HG03025 (cell line): ENCODE measurements around the gene RFX4.

Source experiments
- ATAC-seq: cut with Tn5 transposase; IDR thresholded peaks from one replicate; pipeline ENCODE4 v1.9.1; 2021; ENCODE audit warnings: mild to moderate bottlenecking, moderate library complexity; ENCODE audit not compliant: unreplicated experiment, low FRiP score

Gene RFX4

GRCh38 chr12:106645074-106645421 is 62.2 kb downstream of the RFX4 start:
- no peak for ATAC-seq

GRCh38 chr12:106645465-106646330 is 62.9 kb downstream of the RFX4 start:
- ATAC-seq: no peak

GRCh38 chr12:106646472-106646871 is 63.7 kb downstream of the RFX4 start:
- ATAC-seq: no peak

GRCh38 chr12:106647793-106648514 is 65.2 kb downstream of the RFX4 start:
- ATAC-seq: no peak

DNA sequence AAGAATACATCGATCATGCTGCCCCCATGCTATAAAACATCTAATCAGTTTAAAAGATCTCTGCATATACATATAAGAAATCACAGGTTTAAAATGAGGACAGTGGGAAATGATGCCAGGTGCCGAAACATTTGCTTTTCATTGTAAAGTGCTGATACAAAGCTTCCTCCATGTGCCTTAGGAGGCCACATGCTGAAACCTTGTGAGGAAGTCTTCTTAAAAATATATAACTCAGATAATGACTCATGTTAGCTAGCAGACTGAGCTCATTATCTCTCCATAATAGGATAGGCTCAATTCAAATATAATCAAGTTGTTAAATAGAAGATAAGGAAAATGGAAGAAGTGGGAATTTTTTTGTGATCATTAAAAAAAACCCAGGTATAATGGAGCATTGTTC is 65.9 kb downstream of the RFX4 start:
- no peak for ATAC-seq

- ATAC-seq: no peak
Measured at GRCh38 chr12:106651552-106651951, 68.7 kb downstream of the RFX4 start.

DNA sequence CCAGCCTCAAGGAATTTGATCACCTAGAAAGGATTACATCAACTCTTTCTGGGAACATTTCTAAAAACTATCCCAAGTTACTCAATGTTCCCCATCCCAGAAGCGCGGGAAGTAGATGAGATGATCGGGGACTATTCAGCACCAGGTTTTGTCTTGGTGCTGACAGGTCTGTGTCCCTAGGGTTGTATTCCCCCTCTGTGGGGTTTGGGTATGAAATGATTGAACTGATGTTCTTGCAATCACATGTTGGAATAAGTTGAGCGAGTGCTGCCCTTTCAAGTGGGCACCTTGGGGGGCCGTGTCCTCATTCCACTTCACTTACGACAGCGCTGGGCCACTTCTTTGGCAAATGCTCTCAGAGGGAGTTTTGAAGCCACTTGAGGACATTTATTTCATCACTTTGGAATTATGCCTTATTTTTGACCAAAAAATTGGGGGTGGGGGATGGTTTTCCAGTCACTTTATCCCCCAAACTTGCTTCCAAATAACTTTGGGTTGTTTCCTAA is 69.8 kb downstream of the RFX4 start:
- no peak for ATAC-seq

GRCh38 chr12:106655577-106655976 is 72.8 kb downstream of the RFX4 start:
- ATAC-seq: no peak

GRCh38 chr12:106657488-106657887 is 74.7 kb downstream of the RFX4 start:
- no peak for ATAC-seq

GRCh38 chr12:106663385-106663784 is 80.6 kb downstream of the RFX4 start:
- no peak for ATAC-seq

GRCh38 chr12:106669216-106669615 is 86.4 kb downstream of the RFX4 start:
- no peak for ATAC-seq

DNA sequence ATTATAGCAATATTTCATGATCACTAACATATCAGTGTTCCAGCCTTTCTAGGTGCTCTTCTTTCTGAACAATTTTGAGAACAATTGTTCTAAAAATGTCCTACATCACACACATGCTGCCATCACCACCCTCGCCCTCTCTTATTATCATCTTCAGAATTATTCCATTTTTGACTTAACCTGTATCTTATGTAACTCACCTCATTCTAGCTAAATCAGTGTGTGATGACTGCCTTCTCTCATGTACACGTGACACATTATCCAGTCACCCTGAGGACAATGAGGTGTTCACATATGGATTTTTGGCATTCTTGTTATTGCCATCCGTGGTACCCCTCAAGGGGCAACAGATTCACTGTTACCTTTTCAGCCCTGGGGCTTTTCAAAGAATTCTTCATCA is 87.3 kb downstream of the RFX4 start:
- no peak for ATAC-seq

GRCh38 chr12:106671840-106672239 is 89.0 kb downstream of the RFX4 start:
- no peak for ATAC-seq

DNA sequence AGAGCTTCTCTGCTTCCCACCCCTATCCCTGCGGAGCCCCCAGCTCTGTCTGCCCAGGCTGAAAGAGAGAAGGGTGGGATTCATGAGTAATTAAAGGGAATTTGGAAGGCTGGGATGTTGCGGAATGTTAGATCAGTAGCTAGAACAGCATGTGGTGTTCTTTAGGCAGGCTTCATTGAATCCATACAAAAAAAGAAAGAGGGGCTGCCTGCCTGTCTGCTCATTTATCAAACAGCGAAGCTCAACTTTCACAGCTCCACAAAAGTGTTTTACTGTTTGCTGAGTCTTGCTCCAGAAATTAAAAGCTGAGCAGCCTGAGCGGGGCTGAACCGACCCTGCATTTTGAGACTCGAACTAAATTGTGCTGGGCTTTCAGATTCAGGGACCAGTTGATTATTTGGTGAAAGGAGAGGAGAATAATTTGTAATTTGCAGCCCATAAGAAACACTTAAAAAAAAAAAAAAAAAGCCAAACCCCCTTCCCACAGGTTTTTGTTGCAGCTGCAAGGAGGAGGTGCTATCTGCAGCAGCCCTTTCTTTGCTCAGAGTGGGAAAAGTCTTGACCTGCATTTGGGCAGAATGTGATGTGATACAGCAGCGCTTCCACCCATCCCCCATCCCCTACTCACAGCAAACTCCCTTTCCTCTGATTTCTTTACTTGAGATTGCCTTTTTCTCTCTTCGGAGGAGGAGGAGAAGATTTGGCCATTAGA is 89.7 kb downstream of the RFX4 start:
- ATAC-seq: no peak

DNA sequence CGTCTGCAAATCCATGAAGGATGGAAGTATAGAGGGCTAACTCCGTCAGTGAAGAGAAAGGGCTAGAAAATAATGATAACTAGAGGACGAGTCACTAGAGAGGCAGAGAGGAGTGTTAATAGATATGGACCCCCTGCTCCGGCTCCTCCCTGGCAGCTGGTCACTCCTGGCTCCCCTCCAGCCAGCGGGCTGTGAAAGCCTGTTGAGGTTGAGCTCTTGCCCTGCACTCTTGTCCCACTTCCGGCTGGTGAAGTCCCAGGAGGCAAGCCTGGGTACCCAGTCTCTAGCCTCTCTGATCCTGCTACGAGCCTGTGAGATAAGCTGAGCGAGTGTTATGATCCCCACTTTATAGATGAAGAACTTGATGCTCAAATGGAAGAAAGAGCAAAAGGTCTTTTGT is 90.3 kb downstream of the RFX4 start:
- no peak for ATAC-seq

GRCh38 chr12:106675651-106676435 is 93.0 kb downstream of the RFX4 start:
- no peak for ATAC-seq

DNA sequence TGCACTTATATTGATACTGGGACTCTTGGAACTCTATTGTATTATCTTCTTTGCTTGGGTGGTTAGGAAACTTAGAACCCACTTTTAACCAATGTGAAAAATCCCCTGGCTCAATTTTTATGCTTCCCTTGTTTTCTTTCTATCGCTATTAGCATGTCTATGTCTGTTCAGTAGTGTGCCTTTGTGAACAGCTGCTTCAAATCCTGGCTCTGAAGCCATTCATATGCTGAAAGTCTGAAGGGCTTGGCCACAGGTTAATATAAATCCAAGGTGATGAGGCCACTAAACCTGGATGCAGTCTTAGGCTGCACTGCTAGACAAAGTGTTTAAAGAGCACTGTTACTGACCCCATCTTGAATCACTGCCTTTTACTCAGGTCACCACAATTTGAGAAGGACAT is 96.8 kb downstream of the RFX4 start:
- ATAC-seq: no peak

- no peak for ATAC-seq
Measured at GRCh38 chr12:106680280-106680679, 97.5 kb downstream of the RFX4 start.

GRCh38 chr12:106681210-106681609 is 98.4 kb downstream of the RFX4 start:
- no peak for ATAC-seq

DNA sequence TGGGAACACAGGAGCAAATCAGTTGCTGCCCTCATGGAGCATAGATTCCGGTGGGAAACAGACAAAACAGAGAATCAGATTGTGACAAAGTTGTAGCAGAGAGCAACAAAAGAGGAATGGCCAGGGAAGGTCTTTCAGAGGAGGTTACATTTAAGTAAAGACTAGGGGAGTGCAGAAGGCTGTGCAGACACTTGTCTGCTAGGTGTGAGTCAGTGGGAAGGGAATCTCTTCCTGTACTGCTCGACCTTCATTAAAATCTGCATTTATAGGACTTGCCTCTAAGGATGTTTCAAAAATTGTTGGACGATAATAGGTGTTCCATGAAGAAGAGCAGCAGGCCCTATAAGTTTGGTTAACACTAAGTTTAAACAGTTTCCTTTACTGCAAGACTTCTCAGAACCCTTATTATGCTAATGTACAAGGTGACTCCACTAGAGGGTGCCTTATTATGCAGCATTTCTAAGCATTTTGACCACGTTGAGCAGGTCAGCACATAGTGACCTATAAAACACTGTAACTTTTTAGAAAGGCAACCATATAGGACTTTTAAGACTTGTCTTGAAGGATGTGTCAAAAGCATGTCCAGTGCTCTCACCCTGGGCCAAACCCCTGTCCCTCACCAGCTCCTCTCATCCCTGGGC is 99.9 kb downstream of the RFX4 start:
- ATAC-seq: no peak
